ENCODE results near the gene ZC3H13.
"Not testable (repeated sequence)": the region's sequence is repeated elsewhere in the genome, so short reads cannot be mapped to it uniquely, and the experiment has no call there.

The ZC3H13 gene

GRCh38 chr13:46006688-46007452 is 45.7 kb downstream of the ZC3H13 start:
- no peak for DNase-seq

- no peak for DNase-seq
Measured at GRCh38 chr13:46004491-46004890, 48.1 kb downstream of the ZC3H13 start.

DNA sequence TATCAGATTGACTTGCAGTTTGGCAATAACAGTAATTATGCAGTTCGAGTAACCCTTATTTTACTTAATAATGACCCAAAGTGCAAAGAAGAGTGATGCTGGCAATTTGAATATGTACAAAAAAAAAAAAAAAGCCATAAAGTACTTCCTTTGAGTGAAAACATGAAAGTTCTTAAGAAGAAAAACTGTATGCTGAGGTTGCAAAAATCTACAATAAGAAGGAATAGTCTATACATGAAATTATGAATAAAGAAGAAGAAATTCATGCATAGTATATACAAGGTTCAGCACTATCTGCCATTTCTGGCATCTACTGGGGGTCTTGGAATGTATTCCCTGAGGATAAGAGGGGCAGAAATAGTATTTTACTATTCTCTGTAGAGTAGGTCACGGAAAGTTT is 55.9 kb downstream of the ZC3H13 start:
- no peak for DNase-seq

DNA sequence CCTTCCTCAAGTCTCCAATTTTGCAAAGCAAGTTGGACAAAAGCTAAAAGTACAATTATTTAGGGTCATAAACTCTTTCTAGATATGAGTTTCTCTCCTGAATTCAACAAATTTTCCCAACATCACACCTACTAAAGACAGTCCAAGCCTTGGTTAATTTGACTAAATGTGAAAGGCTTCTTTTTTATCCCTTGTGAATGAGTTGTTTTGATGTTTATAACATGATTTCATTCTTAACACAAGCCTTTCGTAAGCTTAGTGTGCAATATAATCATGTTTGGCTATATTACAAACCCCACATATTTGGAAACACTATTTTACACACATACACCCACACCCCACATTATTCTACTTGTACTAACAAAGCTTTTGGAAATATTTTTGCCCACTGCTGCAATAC is 57.3 kb downstream of the ZC3H13 start:
- no peak for DNase-seq

DNA sequence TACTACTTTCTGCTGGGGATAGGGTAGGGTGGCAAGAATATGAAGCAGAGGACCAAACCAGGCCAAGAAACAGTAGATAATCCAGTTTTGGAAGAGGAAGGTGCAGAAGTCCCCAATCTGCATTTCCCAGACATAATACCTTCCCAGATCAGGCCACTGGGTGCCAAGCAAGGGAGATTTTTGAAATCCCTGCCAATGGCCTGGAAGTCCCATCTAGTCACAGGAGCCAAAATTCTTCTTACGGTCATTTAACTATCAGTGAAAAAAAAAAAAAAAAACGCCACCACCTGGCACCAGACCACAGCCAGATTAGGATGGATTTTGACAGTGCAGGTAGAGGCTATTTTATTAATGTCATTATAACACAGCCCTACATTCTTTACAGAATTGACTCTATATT is 57.8 kb downstream of the ZC3H13 start:
- no peak for DNase-seq

GRCh38 chr13:45989607-45990006 is 62.9 kb downstream of the ZC3H13 start:
- no peak for DNase-seq

GRCh38 chr13:45981127-45981526 is 71.4 kb downstream of the ZC3H13 start:
- not testable (repeated sequence) for DNase-seq

DNA sequence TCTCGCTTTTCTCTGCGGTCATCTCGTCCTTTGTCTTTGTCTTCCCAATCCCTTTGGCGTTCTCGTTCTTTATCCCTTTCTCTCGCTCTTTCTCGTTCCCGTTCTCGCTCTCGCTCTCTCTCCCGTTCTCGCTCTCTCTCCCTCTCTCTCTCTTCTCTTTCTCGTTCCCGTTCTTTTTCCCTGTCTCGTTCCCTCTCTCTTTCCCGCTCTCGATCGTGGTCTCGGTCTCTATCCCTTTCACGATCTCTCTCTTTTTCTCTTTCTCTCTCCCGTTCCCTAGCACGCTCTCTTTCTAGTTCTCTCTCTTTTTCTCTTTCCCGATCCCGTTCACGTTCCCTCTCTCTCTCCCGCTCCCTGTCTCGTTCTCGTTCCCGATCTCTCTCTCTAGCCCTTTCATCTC is 77.2 kb downstream of the ZC3H13 start:
- DNase-seq: no peak

GRCh38 chr13:45974500-45974899 is 78.0 kb downstream of the ZC3H13 start:
- DNase-seq: no peak

GRCh38 chr13:45967589-45967988 is 85.0 kb downstream of the ZC3H13 start:
- DNase-seq: no peak

DNA sequence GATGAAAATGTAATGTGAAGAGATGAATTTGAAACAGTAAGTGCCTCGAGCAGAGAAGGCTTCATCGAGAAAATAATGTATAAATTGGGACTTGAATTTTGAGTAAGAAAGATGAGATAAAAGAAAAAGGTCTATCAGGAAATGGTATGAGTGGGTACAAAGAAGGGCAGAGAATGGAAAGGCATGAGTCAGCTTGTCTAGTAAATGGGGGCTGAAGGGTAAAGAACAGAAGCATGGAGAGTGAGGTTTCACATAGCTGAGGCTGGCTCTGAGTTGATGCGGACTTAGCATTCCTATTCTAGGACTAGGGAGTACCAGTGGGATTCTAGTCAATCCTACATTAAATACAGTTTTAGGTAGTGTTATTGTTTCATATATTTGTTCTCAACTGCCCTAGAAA is 85.8 kb downstream of the ZC3H13 start:
- no peak for DNase-seq

- DNase-seq: no peak
Measured at GRCh38 chr13:45961468-45961867, 91.1 kb downstream of the ZC3H13 start.

DNA sequence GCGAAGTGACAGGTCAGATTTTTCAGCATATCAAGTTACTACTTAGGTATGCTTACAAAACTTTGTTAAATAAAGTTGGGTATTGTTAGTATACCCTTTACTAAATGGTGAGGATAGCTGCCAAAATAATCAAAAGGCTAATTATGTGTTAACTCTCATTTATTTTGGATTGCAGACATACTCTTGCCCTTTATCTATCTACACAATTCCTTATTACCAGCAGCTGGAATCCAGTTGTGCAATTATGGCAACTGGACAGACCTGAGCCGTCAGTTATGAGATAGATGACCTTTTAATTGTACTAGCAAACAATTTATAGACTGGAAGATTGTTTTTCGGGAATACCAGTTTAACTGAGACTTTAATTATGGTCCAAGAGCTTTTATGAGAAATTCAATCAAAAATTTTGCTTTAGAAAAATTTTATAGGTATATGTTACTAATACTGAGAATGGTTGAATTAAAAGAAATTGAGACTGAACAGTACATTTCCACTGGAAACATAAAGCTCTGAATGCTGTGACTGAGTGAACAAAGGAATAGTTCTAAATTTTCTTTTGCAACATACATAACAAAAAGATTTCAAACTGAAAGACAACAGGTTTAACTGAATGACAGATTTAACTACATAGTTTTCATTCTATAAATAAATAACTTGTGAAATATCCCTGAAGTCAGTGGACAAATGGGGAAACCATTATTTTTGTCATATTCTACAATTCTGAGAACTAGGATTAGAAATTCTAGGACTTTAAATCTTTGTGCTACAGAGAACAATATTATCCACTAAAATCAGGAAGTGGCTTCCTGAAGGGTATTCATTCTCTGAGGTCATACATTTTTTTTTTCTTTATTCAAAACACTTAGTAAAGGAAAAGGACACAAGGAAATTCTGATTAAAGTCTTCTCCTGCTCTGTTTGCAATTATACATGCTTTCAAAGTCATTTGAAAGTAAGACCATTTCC is 97.4 kb downstream of the ZC3H13 start:
- no peak for DNase-seq

- no peak for DNase-seq
Measured at GRCh38 chr13:45953082-45953481, 99.5 kb downstream of the ZC3H13 start.

GRCh38 chr13:45951724-45952123 is 100.8 kb downstream of the ZC3H13 start:
- DNase-seq: no peak

DNA sequence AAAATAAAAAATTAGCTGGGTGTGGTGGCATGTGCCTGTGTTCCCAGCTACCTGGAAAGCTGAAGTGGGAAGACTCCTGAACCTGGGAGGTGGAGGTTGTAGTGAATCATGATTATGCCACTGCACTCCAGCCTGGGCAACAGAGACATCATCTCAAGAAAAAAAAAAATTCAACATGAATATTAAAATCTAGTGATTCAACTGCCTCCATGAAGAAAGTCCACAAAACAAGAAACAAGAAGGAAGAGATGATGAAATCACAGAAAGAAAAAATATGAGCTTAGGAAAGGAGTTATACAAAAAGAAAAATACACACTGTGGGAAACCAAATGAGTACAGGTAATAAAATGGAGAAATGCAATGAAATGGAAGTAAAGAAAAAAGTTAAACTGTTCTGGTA is 101.4 kb downstream of the ZC3H13 start:
- DNase-seq: no peak

GRCh38 chr13:45950386-45951000 is 102.1 kb downstream of the ZC3H13 start:
- DNase-seq: no peak

GRCh38 chr13:45949161-45949560 is 103.4 kb downstream of the ZC3H13 start:
- no peak for DNase-seq

- DNase-seq: no peak
Measured at GRCh38 chr13:45943965-45944364, 108.6 kb downstream of the ZC3H13 start.

- no peak for DNase-seq
Measured at GRCh38 chr13:45943120-45943519, 109.4 kb downstream of the ZC3H13 start.

- DNase-seq: no peak
Measured at GRCh38 chr13:45941261-45941660, 111.3 kb downstream of the ZC3H13 start.

- DNase-seq: no peak
Measured at GRCh38 chr13:45940061-45940460, 112.5 kb downstream of the ZC3H13 start.

DNA sequence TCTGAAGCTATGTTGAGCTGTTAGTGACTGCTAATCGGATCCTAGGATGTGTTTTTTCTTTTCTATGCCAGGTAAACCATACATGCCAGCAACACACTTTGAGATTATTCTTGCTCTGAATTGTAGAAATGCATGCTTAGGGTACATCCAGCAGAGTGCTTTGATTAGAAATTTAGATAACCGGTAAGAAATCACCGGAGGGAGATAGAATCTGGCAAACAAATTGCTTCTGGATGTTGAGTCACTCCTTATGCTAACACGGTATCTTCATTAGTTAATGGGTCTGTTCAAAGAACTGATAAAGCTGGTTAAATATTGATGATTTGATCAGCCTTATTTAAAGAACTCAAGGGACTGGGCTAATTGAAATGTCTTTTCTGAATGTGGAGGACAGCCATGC is 115.9 kb downstream of the ZC3H13 start:
- DNase-seq: no peak

DNA sequence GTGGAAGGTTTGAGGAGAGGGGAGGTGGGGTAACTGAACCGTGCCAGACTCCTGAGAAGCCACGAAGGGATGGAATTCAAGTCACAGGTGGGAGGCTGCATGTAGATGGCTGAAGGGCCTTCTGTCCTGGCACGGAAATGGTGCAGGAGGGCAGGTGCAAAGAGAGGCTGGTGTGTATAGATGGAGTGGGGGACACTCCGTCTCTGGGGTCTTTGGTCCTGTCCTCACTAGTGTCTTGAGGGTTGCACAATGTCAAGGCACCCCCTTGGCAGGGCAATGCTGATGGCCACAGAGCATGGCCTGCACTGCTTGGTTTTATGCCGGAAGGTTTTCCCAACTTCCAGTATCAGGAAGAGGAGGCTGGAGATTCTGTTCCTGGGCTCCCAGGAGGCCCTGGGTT is 118.3 kb downstream of the ZC3H13 start:
- no peak for DNase-seq

All from stimulated activated CD8-positive, alpha-beta memory T cell treated with anti-CD3 and anti-CD28 coated beads, Interleukin-4, amount 100 ng/mL, for 48 hours (primary cell).